NCI-H2081 treated with DMSO at 0.1 percent for 48 hours (cell line): ENCODE measurements around the gene HK1.
"Not testable (repeated sequence)": the region's sequence is repeated elsewhere in the genome, so short reads cannot be mapped to it uniquely, and the experiment has no call there.

Experiments
- DNase-seq: peaks from one replicate; lab custom pipeline; 2025; lab: John Stamatoyannopoulos, UW

HK1 gene

GRCh38 chr10:69328380-69328735 is 50.1 kb downstream of the HK1 start:
- no peak for DNase-seq

- DNase-seq, result not testable (repeated sequence)
These were observed 50.6 kb downstream of the HK1 start for GRCh38 chr10:69328888-69329287.

- no peak for DNase-seq
These were observed 51.5 kb downstream of the HK1 start for GRCh38 chr10:69329721-69330178.

DNA sequence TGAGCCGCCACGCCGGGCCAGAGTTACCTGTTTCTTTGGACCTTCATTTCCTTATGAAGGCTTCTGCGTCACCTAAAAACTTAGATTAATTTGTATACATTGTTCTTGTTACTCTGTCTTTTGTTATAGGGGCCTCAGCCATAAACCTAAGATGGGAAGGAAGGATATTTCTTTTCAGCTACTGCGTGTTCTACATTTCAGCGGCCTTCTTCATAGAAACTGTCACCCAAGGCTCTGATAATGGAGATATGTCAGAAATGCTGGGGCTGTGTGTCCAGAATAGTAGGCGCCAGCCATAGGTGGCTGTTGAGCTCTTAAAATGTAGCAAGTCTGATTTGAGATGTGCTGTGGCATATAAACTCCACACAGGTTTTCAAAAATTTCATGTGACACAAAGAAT is 52.9 kb downstream of the HK1 start:
- no peak for DNase-seq

GRCh38 chr10:69332278-69333010 is 54.1 kb downstream of the HK1 start:
- no peak for DNase-seq

DNA sequence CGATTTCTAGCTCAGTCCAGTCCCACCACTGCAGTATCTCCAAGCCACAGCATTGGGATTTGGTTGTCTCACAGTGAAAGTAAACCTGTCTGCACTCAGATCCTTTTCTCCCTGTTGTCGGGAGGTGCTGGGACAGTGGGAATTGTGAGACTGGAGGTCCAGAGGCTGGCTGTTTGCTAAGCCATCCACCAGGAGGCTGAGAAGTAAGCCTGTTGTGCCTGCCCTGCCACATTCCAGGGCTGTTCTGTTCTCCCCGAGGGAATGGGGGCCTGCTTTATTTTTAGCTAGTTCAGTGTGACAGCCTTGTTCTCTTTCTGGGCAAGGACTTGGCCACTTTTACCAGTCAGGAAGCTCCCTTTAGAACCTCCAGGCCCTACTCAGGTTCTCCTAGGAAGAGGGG is 54.9 kb downstream of the HK1 start:
- no peak for DNase-seq

DNA sequence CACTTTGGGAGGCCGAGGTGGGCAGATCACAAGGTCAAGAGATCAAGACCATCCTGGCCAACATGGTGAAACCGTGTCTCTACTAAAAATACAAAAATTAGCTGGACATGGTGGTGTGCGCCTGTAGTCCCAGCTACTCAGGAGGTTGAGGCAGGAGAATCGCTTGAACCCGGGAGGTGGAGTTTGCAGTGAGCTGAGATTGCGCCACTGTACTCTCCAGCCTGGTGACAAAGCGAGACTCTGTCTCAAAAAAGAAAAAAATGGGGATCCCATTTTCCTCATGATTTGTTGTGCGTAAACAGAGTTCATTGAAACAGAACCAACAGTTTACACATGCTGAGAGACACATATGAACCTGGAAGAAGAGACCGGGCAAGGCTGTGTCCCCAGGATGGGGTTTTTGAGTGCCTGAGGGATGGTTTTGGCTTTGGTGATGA is 55.6 kb downstream of the HK1 start:
- not testable (repeated sequence) for DNase-seq

- no peak for DNase-seq
These were observed 56.2 kb downstream of the HK1 start for GRCh38 chr10:69334302-69335062.

DNA sequence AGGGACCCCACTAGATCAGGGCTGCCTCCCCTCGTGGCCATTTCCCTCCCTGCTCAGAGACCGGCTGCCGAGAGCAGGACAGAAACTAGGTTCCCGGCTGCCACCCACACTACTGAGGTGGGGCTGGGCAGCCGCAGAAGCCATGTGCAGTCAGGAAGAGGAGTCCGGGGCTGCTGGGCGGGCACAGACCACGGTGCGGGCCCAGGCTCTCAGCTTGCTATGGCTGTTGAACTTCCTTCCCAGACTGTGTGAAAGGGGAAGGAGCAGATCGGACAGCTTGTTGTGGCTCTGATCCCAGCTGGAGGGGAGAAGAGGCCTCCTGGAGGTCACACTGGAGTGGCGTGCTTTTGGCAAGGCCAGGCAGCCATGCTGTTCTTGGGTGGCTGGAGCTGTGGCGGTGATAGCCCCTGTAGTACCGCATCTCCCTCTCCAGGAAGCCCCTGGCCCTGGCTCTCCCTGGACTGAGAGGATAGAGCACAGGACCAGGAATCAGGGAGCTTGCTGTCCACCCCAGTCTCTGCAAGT is 56.8 kb downstream of the HK1 start:
- no peak for DNase-seq

DNA sequence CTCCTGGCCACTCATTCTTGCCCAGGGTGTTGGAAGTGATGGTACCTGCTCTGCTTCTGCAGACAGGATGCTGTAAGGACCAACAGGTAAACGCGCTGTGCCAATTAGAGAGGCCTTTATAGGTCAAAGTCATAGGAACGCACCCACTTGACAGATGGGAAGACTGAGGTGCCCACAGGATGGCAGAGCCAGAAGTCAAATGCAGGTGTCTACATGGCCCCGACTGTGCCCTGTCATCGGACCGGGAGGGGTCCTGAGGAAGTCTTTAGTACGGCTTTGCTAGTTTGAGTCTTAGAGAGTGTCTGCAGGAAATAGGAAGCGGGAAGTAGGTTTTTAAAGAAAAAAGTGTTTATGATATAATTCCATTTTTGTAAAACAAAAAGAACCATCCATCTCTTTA is 57.3 kb downstream of the HK1 start:
- no peak for DNase-seq

- DNase-seq, result no peak
These were observed 58.6 kb downstream of the HK1 start for GRCh38 chr10:69336952-69337295.

DNA sequence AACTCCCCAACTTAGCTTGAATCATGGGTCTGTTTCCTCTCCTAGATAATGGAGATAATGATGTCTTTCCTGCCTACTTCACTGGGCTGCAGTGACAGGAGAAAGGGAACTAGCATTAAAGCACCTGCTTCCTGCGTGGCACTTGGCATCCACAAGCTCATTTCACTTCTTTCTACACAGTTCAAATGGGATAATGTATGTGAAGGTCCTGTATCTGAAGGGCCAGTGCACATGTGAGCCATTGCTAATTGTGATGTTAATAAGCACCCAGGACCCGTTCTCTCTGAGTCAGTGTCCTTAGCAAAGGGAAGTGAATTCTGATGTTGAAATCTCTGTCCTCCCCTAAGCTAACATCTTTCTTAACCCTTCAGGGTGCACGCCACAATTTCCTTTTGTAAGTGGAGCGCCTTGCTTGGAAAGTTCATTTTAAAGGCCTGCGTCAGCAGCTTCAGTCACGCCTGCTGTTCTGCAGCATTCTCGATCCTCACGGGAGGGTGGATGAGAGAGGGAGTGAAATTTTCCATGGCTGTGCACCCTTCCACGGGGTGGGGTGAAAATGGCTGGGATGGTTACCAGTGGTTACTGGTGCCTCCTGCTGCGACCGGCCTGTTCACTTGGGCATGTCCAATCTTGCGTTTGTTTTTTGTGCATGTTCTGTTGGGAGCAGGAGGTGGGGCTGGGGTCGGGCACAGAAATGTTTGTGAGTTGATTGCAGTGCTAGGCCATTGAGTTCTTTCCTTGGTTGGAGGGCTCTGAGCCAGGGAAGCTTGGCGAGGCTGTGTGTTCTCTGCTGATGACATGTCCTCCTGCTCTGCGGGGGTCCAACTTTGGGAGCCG is 59.2 kb downstream of the HK1 start:
- peak; percentile 27 for DNase-seq

GRCh38 chr10:69338133-69338456 is 59.8 kb downstream of the HK1 start:
- DNase-seq, result no peak

DNA sequence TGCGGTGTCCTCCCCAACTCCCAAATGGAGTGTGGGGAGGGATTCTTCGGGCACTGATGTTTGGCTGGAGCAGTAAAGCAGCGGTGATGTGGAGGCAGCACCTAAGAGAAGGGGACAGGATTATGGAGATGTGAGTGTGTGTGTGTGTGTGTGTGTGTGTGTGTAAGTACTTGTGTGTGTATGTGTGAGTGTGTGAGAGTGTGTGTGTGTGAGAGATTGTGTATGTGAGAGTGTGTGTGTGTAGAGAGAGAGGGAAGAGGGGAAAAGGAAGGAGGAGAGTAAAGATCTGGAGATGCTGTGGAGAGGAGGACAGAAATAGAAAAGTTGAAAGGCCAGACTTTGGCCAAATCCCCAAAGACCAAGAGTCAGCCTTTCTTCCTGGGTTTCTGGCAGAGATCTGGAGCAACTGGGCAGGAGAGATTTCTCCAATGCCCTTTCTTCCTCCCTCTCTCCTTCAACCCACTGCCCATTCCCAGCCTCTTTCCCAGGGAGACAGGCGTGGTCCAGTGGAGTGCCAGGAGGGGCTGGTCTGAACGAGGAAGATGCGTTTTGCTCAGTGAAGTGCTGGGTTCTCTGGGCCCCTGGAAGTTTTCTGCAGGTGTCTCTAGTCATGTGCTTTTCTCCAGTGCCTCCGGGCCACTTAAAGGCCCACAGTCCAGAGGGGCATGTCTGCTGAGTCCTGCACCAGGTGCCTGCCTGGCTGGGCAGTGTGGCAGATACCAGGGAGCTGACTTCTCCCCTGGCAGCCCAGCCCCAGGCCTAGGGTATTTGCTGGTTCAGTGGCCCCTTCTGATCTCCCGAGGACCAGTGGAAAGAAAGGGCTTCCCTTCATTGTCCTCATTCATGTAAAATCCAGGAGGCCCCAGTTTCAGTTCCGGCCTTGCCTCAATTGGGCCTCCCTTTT is 60.5 kb downstream of the HK1 start:
- DNase-seq, result no peak

- DNase-seq, result no peak
These were observed 62.4 kb downstream of the HK1 start for GRCh38 chr10:69340695-69341094.

- no peak for DNase-seq
These were observed 65.6 kb downstream of the HK1 start for GRCh38 chr10:69343905-69344304.

DNA sequence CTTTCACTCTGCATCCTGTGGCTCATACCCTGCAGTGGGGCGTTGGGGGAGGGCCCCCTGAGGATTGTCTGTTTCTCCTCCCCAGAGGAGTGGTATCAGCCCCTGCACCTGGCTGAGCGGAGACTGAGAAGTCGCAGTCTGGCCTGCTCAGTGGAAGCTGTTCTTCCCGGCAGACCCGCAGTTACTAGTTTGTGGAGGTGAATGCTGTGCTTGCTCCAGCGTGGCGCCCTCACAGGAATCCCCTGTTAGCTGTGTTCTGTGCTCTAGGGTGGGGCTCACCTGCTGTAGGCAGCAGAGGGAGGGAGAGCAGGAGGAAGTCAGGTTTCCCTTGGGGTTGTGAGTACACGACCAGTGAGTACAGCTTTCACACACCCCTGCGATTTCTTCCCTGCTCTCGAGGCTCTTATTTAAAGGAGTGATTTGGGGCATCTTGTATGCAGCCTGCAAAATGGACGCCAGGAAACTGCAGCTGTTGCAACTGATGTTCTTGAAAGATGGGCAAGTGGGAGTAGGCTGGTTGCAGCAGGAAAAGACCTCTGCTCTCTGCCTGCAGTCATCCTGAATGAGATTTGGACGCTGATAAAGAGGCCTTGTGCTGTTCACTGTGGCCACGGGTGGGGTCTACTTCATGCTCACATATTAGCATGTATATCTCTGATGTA is 66.4 kb downstream of the HK1 start:
- DNase-seq, result no peak

- no peak for DNase-seq
These were observed 67.1 kb downstream of the HK1 start for GRCh38 chr10:69345402-69345801.

GRCh38 chr10:69345890-69346474 is 67.7 kb downstream of the HK1 start:
- no peak for DNase-seq

DNA sequence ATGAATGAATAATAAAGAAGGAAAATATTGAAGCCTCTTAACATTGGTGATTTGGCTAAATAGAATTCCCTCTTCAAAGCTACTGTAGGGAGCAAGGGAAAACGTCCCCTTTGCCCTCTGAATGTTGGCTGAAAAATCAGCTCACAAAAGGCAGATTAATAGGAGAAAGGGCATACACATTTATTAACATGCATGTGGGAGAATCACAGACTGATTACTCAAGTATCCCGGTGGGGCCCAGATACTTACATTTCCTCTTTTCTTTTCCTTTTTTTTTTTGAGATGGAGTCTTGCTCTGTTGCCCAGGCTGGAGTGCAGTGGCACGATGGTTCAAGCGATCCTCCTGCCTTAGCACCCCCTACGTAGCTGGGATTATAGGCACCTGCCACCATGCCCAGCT is 68.5 kb downstream of the HK1 start:
- DNase-seq, result no peak
